ENCODE measurements around the gene KRT84.

Gene KRT84

GRCh38 chr12:52367876-52368275 is 17.6 kb downstream of the KRT84 start:
- in situ Hi-C loops (cut with MboI; ENCODE audit: low pct_unique_long_range_greater_than_20kb, low sequenced_read_pairs), result no loop called here
- DNase-seq, result no peak

GRCh38 chr12:52366738-52367485 is 18.5 kb downstream of the KRT84 start, which contains the start of gene KRT85:
Gene KRT85, minus strand, starts transcription at chr12:52367481. Its CDS starts 76 bp downstream, at chr12:52367405.
- DNase-seq, result no peak
- in situ Hi-C loops (cut with MboI; ENCODE audit: low pct_unique_long_range_greater_than_20kb, low sequenced_read_pairs), result no loop called here

- no peak for DNase-seq
- in situ Hi-C loops (cut with MboI; ENCODE audit: low pct_unique_long_range_greater_than_20kb, low sequenced_read_pairs), result no loop called here
These were observed 20.5 kb downstream of the KRT84 start for GRCh38 chr12:52364901-52365489.

GRCh38 chr12:52364061-52364460 is 21.4 kb downstream of the KRT84 start:
- in situ Hi-C loops (cut with MboI; ENCODE audit: low pct_unique_long_range_greater_than_20kb, low sequenced_read_pairs), result no loop called here
- DNase-seq, result no peak

GRCh38 chr12:52363111-52363679 is 22.3 kb downstream of the KRT84 start:
- in situ Hi-C loops (cut with MboI; ENCODE audit: low pct_unique_long_range_greater_than_20kb, low sequenced_read_pairs), result no loop called here
- no peak for DNase-seq

- DNase-seq, result peak; percentile 7
- in situ Hi-C loops (cut with MboI; ENCODE audit: low pct_unique_long_range_greater_than_20kb, low sequenced_read_pairs), result no loop called here
These were observed 23.2 kb downstream of the KRT84 start for GRCh38 chr12:52362118-52362726.

- DNase-seq, result no peak
- in situ Hi-C loops (cut with MboI; ENCODE audit: low pct_unique_long_range_greater_than_20kb, low sequenced_read_pairs), result no loop called here
These were observed 23.9 kb downstream of the KRT84 start for GRCh38 chr12:52361553-52361952.

- no peak for DNase-seq
- in situ Hi-C loops (cut with MboI; ENCODE audit: low pct_unique_long_range_greater_than_20kb, low sequenced_read_pairs), result no loop called here
These were observed 24.7 kb downstream of the KRT84 start for GRCh38 chr12:52360663-52361271.

- in situ Hi-C loops (cut with MboI; ENCODE audit: low pct_unique_long_range_greater_than_20kb, low sequenced_read_pairs), result no loop called here
These were observed 25.3 kb downstream of the KRT84 start for GRCh38 chr12:52360106-52360662.

GRCh38 chr12:52359621-52360061 is 25.8 kb downstream of the KRT84 start:
- in situ Hi-C loops (cut with MboI; ENCODE audit: low pct_unique_long_range_greater_than_20kb, low sequenced_read_pairs), result no loop called here
- DNase-seq, result no peak

More at GRCh38 chr12:52360106-52360662, 25.3 kb downstream of the KRT84 start:
- no peak for DNase-seq

GRCh38 chr12:52358575-52359350 is 26.7 kb downstream of the KRT84 start:
- in situ Hi-C loops (cut with MboI; ENCODE audit: low pct_unique_long_range_greater_than_20kb, low sequenced_read_pairs), result no loop called here
- DNase-seq, result no peak

GRCh38 chr12:52356762-52357580 is 28.5 kb downstream of the KRT84 start:
- no peak for DNase-seq
- in situ Hi-C loops (cut with MboI; ENCODE audit: low pct_unique_long_range_greater_than_20kb, low sequenced_read_pairs), result no loop called here

- in situ Hi-C loops (cut with MboI; ENCODE audit: low pct_unique_long_range_greater_than_20kb, low sequenced_read_pairs), result no loop called here
- no peak for DNase-seq
These were observed 29.3 kb downstream of the KRT84 start for GRCh38 chr12:52356031-52356761.

- in situ Hi-C loops (cut with MboI; ENCODE audit: low pct_unique_long_range_greater_than_20kb, low sequenced_read_pairs), result no loop called here
- DNase-seq, result no peak
These were observed 30.3 kb downstream of the KRT84 start for GRCh38 chr12:52355176-52355575.

GRCh38 chr12:52354200-52354599 is 31.3 kb downstream of the KRT84 start:
- in situ Hi-C loops (cut with MboI; ENCODE audit: low pct_unique_long_range_greater_than_20kb, low sequenced_read_pairs), result no loop called here
- no peak for DNase-seq

- DNase-seq, result no peak
- in situ Hi-C loops (cut with MboI; ENCODE audit: low pct_unique_long_range_greater_than_20kb, low sequenced_read_pairs), result no loop called here
These were observed 31.7 kb downstream of the KRT84 start for GRCh38 chr12:52353766-52354165.

- no peak for DNase-seq
- in situ Hi-C loops (cut with MboI; ENCODE audit: low pct_unique_long_range_greater_than_20kb, low sequenced_read_pairs), result no loop called here
These were observed 32.5 kb downstream of the KRT84 start for GRCh38 chr12:52352951-52353350.
